Keratinocyte (primary cell): ENCODE data around the gene CDC23. TPM values are rescaled to one million over a fixed set of nuclear protein-coding genes. Genes with fewer than 3 reads are reported as not detected.

ENCODE experiments used
- DNase-seq: peaks from one replicate; pipeline ENCODE4 v3.0.0-alpha.2; 2011; ENCODE audit warnings: low read depth, missing footprints, low spot score
- FAIRE-seq: peaks from 2 replicates; lab custom pipeline; 2011; peaks lifted over from hg19 to GRCh38; lab: Jason Lieb, UNC
- H2AFZ ChIP-seq: 2 replicates; pipeline ENCODE4 v1.6.0; 2012; ENCODE audit warnings: low read length, control low read depth, inconsistent platforms; ENCODE audit not compliant: control insufficient read depth
- H3K27ac ChIP-seq: 2 replicates; pipeline ENCODE4 v1.5.1; 2011; ENCODE audit warnings: low read length; ENCODE audit not compliant: control insufficient read depth, insufficient read depth
- H3K27me3 ChIP-seq: 3 replicates; pipeline ENCODE4 v1.6.0; 2011; ENCODE audit warnings: low read length; ENCODE audit not compliant: control insufficient read depth, insufficient read depth; ENCODE audit errors: extremely low read depth
- H3K36me3 ChIP-seq, 2 experiments: 2 replicates in 1 of 2; 3 replicates in 1 of 2; pipeline ENCODE4 v1.5.1; 2011; ENCODE audit warnings: low read length in 2 of 2, mild to moderate bottlenecking in 1 of 2; ENCODE audit not compliant: control insufficient read depth in 2 of 2, insufficient read depth in 2 of 2; ENCODE audit errors: extremely low read depth in 1 of 2
- H3K4me1 ChIP-seq: 3 replicates; pipeline ENCODE4 v1.5.1; 2011; ENCODE audit warnings: low read length; ENCODE audit not compliant: control insufficient read depth, insufficient read depth; ENCODE audit errors: extremely low read depth
- H3K4me2 ChIP-seq: 3 replicates; pipeline ENCODE4 v1.6.0; 2011; ENCODE audit warnings: low read depth, low read length; ENCODE audit not compliant: control insufficient read depth, insufficient read depth; ENCODE audit errors: extremely low read depth
- H3K4me3 ChIP-seq, 3 experiments: fragments of 200-600 bp in 1 of 3; sonication (generic) in 1 of 3; 2 replicates in 2 of 3; 3 replicates in 1 of 3; pipeline ENCODE4 v1.5.1; 2011 to 2016; ENCODE audit warnings: low read length in 3 of 3, mild to moderate bottlenecking in 3 of 3, control low read depth in 2 of 3, inconsistent platforms in 1 of 3, low read depth in 1 of 3, mixed read lengths in 1 of 3, mixed run types in 1 of 3, moderate library complexity in 1 of 3; ENCODE audit not compliant: control insufficient read depth in 2 of 3, insufficient read depth in 2 of 3; ENCODE audit errors: extremely low read depth in 1 of 3
- H3K79me2 ChIP-seq: 2 replicates; pipeline ENCODE4 v1.6.0; 2012; ENCODE audit warnings: low read length; ENCODE audit not compliant: control insufficient read depth, insufficient read depth
- H3K9ac ChIP-seq: 3 replicates; pipeline ENCODE4 v1.6.0; 2011; ENCODE audit warnings: low read length; ENCODE audit not compliant: control insufficient read depth, insufficient read depth; ENCODE audit errors: extremely low read depth
- H3K9me1 ChIP-seq: 3 replicates; pipeline ENCODE4 v1.6.0; 2011; ENCODE audit warnings: low read length; ENCODE audit not compliant: control insufficient read depth, insufficient read depth; ENCODE audit errors: extremely low read depth
- H3K9me3 ChIP-seq: 2 replicates; pipeline ENCODE4 v1.5.1; 2012; ENCODE audit warnings: low read depth, low read length; ENCODE audit not compliant: control insufficient read depth
- H4K20me1 ChIP-seq: 3 replicates; pipeline ENCODE4 v1.6.0; 2011; ENCODE audit warnings: low read length; ENCODE audit not compliant: control insufficient read depth, insufficient read depth; ENCODE audit errors: extremely low read depth
- EZH2 ChIP-seq: IDR thresholded peaks from one replicate; pipeline ENCODE4 v1.6.1; 2012; ENCODE audit warnings: inconsistent platforms, mild to moderate bottlenecking, low read length, moderate library complexity
- dilution Hi-C: fragments of 300-500 bp; cut with MboI; formaldehyde crosslinking; loops from one replicate; pipeline ENCODE4 v1.7.0; 2020; ENCODE audit warnings: low sequenced_read_pairs; ENCODE audit not compliant: extremely low pct_ligation_motif_present
- polyA plus RNA-seq, 5 experiments: library from polyadenylated mRNA; depleted of rRNA in 3 of 5; stranded (reverse) in 3 of 5; stranded (forward) in 1 of 5; unstranded in 1 of 5; fragments of >200 nt; gene quantifications; 1 replicate in 1 of 5; 2 replicates in 3 of 5; 3 replicates in 1 of 5; pipeline versions ENCODE4 v1.2.1 to v1.2.3, GENCODE V29; 2011 to 2012; ENCODE audit warnings: missing spikeins in 2 of 5, low read depth in 1 of 5, low replicate concordance in 1 of 5
- TF ChIP-seq, protein P1 (sequence below), 3 experiments: IDR thresholded peaks in 1 of 3; conservative IDR thresholded peaks in 1 of 3; optimal IDR thresholded peaks in 1 of 3; 2 replicates in 2 of 3; 3 replicates in 1 of 3; pipeline versions ENCODE3 to v1.5.1; 2011; ENCODE audit warnings: low read length in 3 of 3, mild to moderate bottlenecking in 3 of 3, moderate library complexity in 2 of 3, control low read depth in 1 of 3, inconsistent platforms in 1 of 3; ENCODE audit not compliant: insufficient read depth in 2 of 3; ENCODE audit errors: extremely low read depth in 1 of 3

CDC23 gene
- polyA plus RNA-seq, 1 donor (not counting 4 experiments of a cell fraction or from before 2014, with no cell fraction given) = 40.2 TPM

DNA sequence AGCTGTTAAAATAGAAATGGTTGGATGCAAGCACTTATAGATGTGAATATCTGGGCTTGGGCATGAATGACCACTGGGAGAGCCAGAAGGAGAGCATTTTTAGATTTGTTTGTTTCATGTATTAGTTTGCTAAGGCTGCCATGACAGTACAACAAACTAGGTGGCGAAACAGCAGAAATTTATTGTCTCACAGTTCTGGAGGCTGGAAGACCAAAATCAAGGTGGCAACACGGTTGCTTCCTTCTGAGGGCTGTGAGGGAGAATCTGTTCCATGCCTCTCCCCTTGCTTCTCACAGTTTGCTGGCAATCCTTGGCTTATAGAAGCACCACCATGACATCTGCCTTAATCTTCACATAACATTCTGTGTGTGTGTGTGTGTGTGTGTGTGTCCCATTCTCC is 20.2 kb upstream of the CDC23 start:
- Histone ChIP-seq H3K4me1 (peaks cover 10% of the 10 kb centered on the region), H3K79me2 (no peaks in the 10 kb centered on the region), H3K9ac (no peak overlapping the region), H3K9me1 (no peaks in the 10 kb centered on the region), H2AFZ (no peak overlapping the region), H3K4me3 (no peak overlapping the region), H4K20me1 (no peaks in the 10 kb centered on the region), H3K27me3 (no peaks in the 10 kb centered on the region), H3K9me3 (no peaks in the 10 kb centered on the region), H3K36me3 (no peaks in the 10 kb centered on the region), H3K27ac (no peak overlapping the region), H3K4me2 (no peak overlapping the region)
- dilution Hi-C loops = no loop called here
- DNase-seq = no peak
- no peak for FAIRE-seq
- TF ChIP-seq EZH2 = no peak
- TF ChIP-seq, protein P1, sequence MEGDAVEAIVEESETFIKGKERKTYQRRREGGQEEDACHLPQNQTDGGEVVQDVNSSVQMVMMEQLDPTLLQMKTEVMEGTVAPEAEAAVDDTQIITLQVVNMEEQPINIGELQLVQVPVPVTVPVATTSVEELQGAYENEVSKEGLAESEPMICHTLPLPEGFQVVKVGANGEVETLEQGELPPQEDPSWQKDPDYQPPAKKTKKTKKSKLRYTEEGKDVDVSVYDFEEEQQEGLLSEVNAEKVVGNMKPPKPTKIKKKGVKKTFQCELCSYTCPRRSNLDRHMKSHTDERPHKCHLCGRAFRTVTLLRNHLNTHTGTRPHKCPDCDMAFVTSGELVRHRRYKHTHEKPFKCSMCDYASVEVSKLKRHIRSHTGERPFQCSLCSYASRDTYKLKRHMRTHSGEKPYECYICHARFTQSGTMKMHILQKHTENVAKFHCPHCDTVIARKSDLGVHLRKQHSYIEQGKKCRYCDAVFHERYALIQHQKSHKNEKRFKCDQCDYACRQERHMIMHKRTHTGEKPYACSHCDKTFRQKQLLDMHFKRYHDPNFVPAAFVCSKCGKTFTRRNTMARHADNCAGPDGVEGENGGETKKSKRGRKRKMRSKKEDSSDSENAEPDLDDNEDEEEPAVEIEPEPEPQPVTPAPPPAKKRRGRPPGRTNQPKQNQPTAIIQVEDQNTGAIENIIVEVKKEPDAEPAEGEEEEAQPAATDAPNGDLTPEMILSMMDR (optimal IDR thresholded peaks at IDR 0.05 in 1 of 3, IDR thresholded peaks at IDR 0.05 in 1 of 3, conservative IDR thresholded peaks at IDR 0.05 in 1 of 3; ENCODE audit: extremely low read depth in 1 of 3, insufficient read depth in 2 of 3, low read length in 3 of 3) = no peak

DNA sequence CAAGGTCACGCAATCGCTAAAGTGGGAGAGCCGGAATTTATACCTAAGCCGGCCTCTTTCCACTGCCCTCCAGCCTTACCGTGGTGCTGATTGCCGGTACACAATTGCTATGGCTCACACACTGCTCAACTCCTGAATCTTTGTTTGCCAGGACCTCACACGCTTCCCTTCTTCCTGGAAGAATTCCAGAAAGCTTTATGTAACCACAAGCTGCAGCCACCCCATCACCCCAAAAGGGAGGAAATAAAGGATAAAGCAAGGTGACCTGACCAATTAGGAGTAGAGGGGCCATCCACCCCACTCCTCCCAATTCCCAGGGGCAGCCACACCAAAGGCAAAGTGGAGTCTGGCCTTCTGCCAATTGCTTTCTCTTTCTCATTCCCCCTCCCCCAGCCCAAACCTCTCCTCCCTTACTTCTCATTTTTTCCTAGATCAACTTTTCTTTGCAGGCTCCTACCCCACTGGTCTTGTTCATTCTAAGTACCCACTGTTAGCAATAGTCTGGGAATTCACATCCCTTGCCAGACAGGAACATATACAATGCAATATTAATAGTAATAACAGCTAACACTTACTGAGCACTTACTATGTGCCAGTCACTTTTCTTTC is 18.0 kb upstream of the CDC23 start:
- no peaks in the 10 kb centered on the region for H3K9me1 ChIP-seq
- TF ChIP-seq, protein P1 (optimal IDR thresholded peaks at IDR 0.05 in 1 of 3, IDR thresholded peaks at IDR 0.05 in 1 of 3, conservative IDR thresholded peaks at IDR 0.05 in 1 of 3; ENCODE audit: extremely low read depth in 1 of 3, insufficient read depth in 2 of 3, low read length in 3 of 3) = no peak
- no peak for TF ChIP-seq EZH2
- no peaks in the 10 kb centered on the region for H3K79me2 ChIP-seq
- H3K4me2 ChIP-seq = no peak overlapping the region
- no peak overlapping the region for H3K4me3 ChIP-seq
- peak; percentile 29 for FAIRE-seq
- dilution Hi-C loops = no loop called here
- no peak overlapping the region for H2AFZ ChIP-seq
- no peaks in the 10 kb centered on the region for H3K9me3 ChIP-seq
- H3K27ac ChIP-seq = no peak overlapping the region
- H3K9ac ChIP-seq = no peak overlapping the region
- peaks cover 10% of the 10 kb centered on the region for H3K4me1 ChIP-seq
- H3K36me3 ChIP-seq = no peaks in the 10 kb centered on the region
- no peak for DNase-seq
- H3K27me3 ChIP-seq = no peaks in the 10 kb centered on the region
- H4K20me1 ChIP-seq = no peaks in the 10 kb centered on the region
